Body of pancreas (tissue), 4 donors: Measurements from ENCODE around the gene MAP4K2. TPM values are rescaled to one million over a fixed set of nuclear protein-coding genes. Genes with fewer than 3 reads are reported as not detected.
A peak's percentile ranks its signal among the peaks of the same experiment; 100 is the strongest.

Source experiments
- ATAC-seq: fragments of 150-250 bp; one replicate; pipeline ENCODE4 v1.9.1; 2016
- DNase-seq, 4 donors: peaks; one replicate each; pipeline ENCODE4 v3.0.0-alpha.2; 2019
- H3K27ac ChIP-seq, 4 donors: fragments of 200-600 bp; sonication (generic); 1 replicate in 3 of 4; 2 replicates in 1 of 4; pipeline versions ENCODE4 v1.5.1 to v1.6.1; 2016 to 2019; ENCODE audit warnings: mild to moderate bottlenecking in 1 of 4, mixed read lengths in 1 of 4, moderate library complexity in 1 of 4
- H3K27me3 ChIP-seq, 2 donors: fragments of 200-600 bp; sonication (generic); one replicate each; pipeline ENCODE4 v1.6.0; 2016; ENCODE audit warnings: mild to moderate bottlenecking in 1 of 2
- H3K36me3 ChIP-seq, 2 donors: fragments of 200-600 bp; sonication (generic); replicated peaks in 1 of 2; 2 replicates each; pipeline ENCODE4 v1.5.1; 2016; ENCODE audit warnings: low read depth in 2 of 2; ENCODE audit not compliant: insufficient read depth in 1 of 2
- H3K4me1 ChIP-seq: fragments of 200-600 bp; sonication (generic); one replicate; pipeline ENCODE4 v1.6.0; 2016
- H3K4me3 ChIP-seq, 2 donors: fragments of 200-600 bp; sonication (generic); 1 replicate in 1 of 2; 2 replicates in 1 of 2; pipeline ENCODE4 v1.5.1; 2016 to 2019
- H3K9me3 ChIP-seq, 3 donors: fragments of 200-600 bp; sonication (generic); 1 replicate in 2 of 3; 2 replicates in 1 of 3; pipeline ENCODE4 v1.5.1; 2016
- CTCF ChIP-seq, 7 experiments: fragments of 450-650 bp in 4 of 7; fragments of 200-600 bp in 3 of 7; sonication (generic) in 3 of 7; IDR thresholded peaks; one replicate each; pipeline ENCODE4 v1.5.1; 2016 to 2019; ENCODE audit warnings: antibody characterized with exemption in 7 of 7
- POLR2A ChIP-seq, 3 donors: fragments of 450-650 bp; IDR thresholded peaks; one replicate each; pipeline ENCODE4 v1.6.1; 2016; ENCODE audit warnings: antibody characterized with exemption in 3 of 3, mild to moderate bottlenecking in 2 of 3
- WGBS, 2 donors: methylation state at CpG; one replicate each; pipeline ENCODE4 v1.1.5; 2017; 5-methylcytosine and 5-hydroxymethylcytosine counted together
- intact Hi-C: fragments of 100-400 bp; cut with DNase I; formaldehyde crosslinking; loops from one replicate; pipeline ENCODE4 v1.15.1; 2023
- total RNA-seq, 2 donors: library from RNA; depleted of rRNA; stranded (reverse); fragments of >200 nt; gene quantifications; one replicate each; pipeline ENCODE4 v1.1.0, GENCODE V29; 2016

The MAP4K2 gene
- total RNA-seq, 2 donors from 2014 or later: 10.4 to 18.1 TPM

GRCh38 chr11:64838600-64839334 is 35.8 kb upstream of the MAP4K2 start:
- WGBS, 2 donors: 60 to 91% methylated on average over 2 to 28 of the region's 28 CpGs
- DNase-seq: no peak

GRCh38 chr11:64837887-64838351 is 34.9 kb upstream of the MAP4K2 start:
- WGBS, 2 donors: 90 to 91% methylated on average over 8 to 10 of the region's 10 CpGs
- Histone ChIP-seq H3K27me3 (no peaks in the 10 kb centered on the region), H3K36me3 (peaks cover 5 to 23% of the 10 kb centered on the region in 2 donors), H3K4me1 (peaks cover 23% of the 10 kb centered on the region), H3K9me3 (no peaks in the 10 kb centered on the region), H3K27ac (no peak overlapping the region), H3K4me3 (no peak overlapping the region)
- no peak for TF ChIP-seq CTCF (IDR thresholded peaks at IDR 0.05)
- no peak for TF ChIP-seq POLR2A (IDR thresholded peaks at IDR 0.05)
- ATAC-seq: no peak
- intact Hi-C loops: no loop called here
- no peak for DNase-seq

More at GRCh38 chr11:64838600-64839334, 35.8 kb upstream of the MAP4K2 start:
- H3K36me3 ChIP-seq: peaks cover 5 to 18% of the 10 kb centered on the region in 2 donors
- H3K4me3 ChIP-seq: no peak overlapping the region
- H3K9me3 ChIP-seq: no peaks in the 10 kb centered on the region
- peaks cover 31% of the 10 kb centered on the region for H3K4me1 ChIP-seq
- ATAC-seq: no peak
- no peak overlapping the region for H3K27ac ChIP-seq
- TF ChIP-seq POLR2A (IDR thresholded peaks at IDR 0.05) (no peak), CTCF (IDR thresholded peaks at IDR 0.05) (no peak)
- no peaks in the 10 kb centered on the region for H3K27me3 ChIP-seq
- intact Hi-C loops: no loop called here

- H3K27me3 ChIP-seq: no peaks in the 10 kb centered on the region
- no peak overlapping the region for H3K4me3 ChIP-seq
- no peak for TF ChIP-seq POLR2A (IDR thresholded peaks at IDR 0.05)
- TF ChIP-seq CTCF (IDR thresholded peaks at IDR 0.05): no peak
- H3K36me3 ChIP-seq: peaks cover 5 to 29% of the 10 kb centered on the region in 2 donors
- H3K4me1 ChIP-seq: peaks cover 9% of the 10 kb centered on the region
- ATAC-seq: no peak
- intact Hi-C loops: no loop called here
- no peaks in the 10 kb centered on the region for H3K9me3 ChIP-seq
- DNase-seq: no peak
- H3K27ac ChIP-seq: no peak overlapping the region
- WGBS, 2 donors: 89 to 100% methylated on average over 1 to 16 of the region's 16 CpGs
These were observed 33.5 kb upstream of the MAP4K2 start for GRCh38 chr11:64836448-64837072.

GRCh38 chr11:64835616-64836447 is 32.8 kb upstream of the MAP4K2 start:
- intact Hi-C loops: no loop called here
- Histone ChIP-seq H3K36me3 (peaks cover 5 to 31% of the 10 kb centered on the region in 2 donors), H3K9me3 (no peaks in the 10 kb centered on the region), H3K4me3 (no peak overlapping the region), H3K27me3 (no peaks in the 10 kb centered on the region), H3K27ac (peak overlapping the region in 3 of 4 donors; percentile 24 to 54 (median 54)), H3K4me1 (peaks cover 9% of the 10 kb centered on the region)
- WGBS, 2 donors: 60 to 90% methylated on average over 1 to 16 of the region's 17 CpGs
- ATAC-seq (no peak), DNase-seq (peak in 1 of 4 donors; percentile 42)
- TF ChIP-seq POLR2A (IDR thresholded peaks at IDR 0.05) (no peak), CTCF (IDR thresholded peaks at IDR 0.05) (no peak)
